IMR-90 (cell line): Measurements from ENCODE around the gene KCNK4. TPM values are rescaled to one million over a fixed set of nuclear protein-coding genes. Genes with fewer than 3 reads are reported as not detected.

Experiments
- ATAC-seq: fragments of 200-7000 bp; cut with Tn5 transposase; 2 replicates; pipeline ENCODE4 v1.9.1; 2020; ENCODE audit warnings: low read depth, mild to moderate bottlenecking, moderate library complexity
- BruUV-seq: library from RNA; stranded (reverse); fragments of 400-500 nt; replicated peaks from 2 replicates; lab custom pipeline; 2021; lab: Mats Ljungman, UMichigan
- CTCF ChIA-PET: fragments of 300-600 bp; formaldehyde crosslinking; extraction: SDS; loops from one replicate; lab custom pipeline; 2021; ENCODE audit warnings: antibody characterized with exemption; lab: Yijun Ruan, JAX
- POLR2A ChIA-PET: fragments of 300-600 bp; sonication (Branson Sonifier 250); formaldehyde crosslinking; loops from one replicate; lab custom pipeline; 2022; ENCODE audit warnings: antibody characterized with exemption; ENCODE audit not compliant: unreplicated experiment; lab: Charles Lee
- DNase-seq: peaks from one replicate; pipeline ENCODE4 v3.0.0; 2013
- H2AFZ ChIP-seq: replicated peaks from 2 replicates; pipeline ENCODE3; 2013; ENCODE audit warnings: low read length, mild to moderate bottlenecking; ENCODE audit not compliant: poor library complexity
- H2AK5ac ChIP-seq: 2 replicates; pipeline ENCODE4 v1.6.1; 2013; ENCODE audit warnings: low read depth, low read length, inconsistent platforms
- H2AK9ac ChIP-seq: replicated peaks from 2 replicates; pipeline ENCODE3; 2013; ENCODE audit warnings: mild to moderate bottlenecking, low read depth, low read length, moderate library complexity; ENCODE audit not compliant: poor library complexity
- H2BK120ac ChIP-seq: 2 replicates; pipeline ENCODE4 v1.6.1; 2013; ENCODE audit warnings: low read depth, low read length, inconsistent platforms
- H2BK15ac ChIP-seq: 3 replicates; pipeline ENCODE4 v1.6.1; 2013; ENCODE audit warnings: low read depth, low read length, inconsistent platforms
- H2BK20ac ChIP-seq: 2 replicates; pipeline ENCODE4 v1.6.1; 2013; ENCODE audit warnings: low read depth, mild to moderate bottlenecking, inconsistent platforms, low read length, moderate library complexity
- H2BK5ac ChIP-seq: 2 replicates; pipeline ENCODE4 v1.6.1; 2013; ENCODE audit warnings: mild to moderate bottlenecking, low read depth, low read length, inconsistent platforms; ENCODE audit not compliant: poor library complexity, severe bottlenecking
- H3K14ac ChIP-seq: replicated peaks from 2 replicates; pipeline ENCODE4 v1.6.1; 2013; ENCODE audit warnings: low read depth, low read length, inconsistent platforms
- H3K18ac ChIP-seq: 2 replicates; pipeline ENCODE4 v1.6.1; 2013; ENCODE audit warnings: low read depth, low read length, control low read depth
- H3K23ac ChIP-seq: 2 replicates; pipeline ENCODE4 v1.6.1; 2013; ENCODE audit warnings: low read depth, low read length, inconsistent platforms
- H3K27ac ChIP-seq: 2 replicates; pipeline ENCODE4 v1.5.1; 2013; ENCODE audit warnings: mild to moderate bottlenecking, control low read depth, low read length; ENCODE audit not compliant: insufficient read depth
- H3K27me3 ChIP-seq: 2 replicates; pipeline ENCODE4 v1.6.1; 2013; ENCODE audit warnings: low read length; ENCODE audit not compliant: control insufficient read depth, insufficient read depth
- H3K36me3 ChIP-seq: 2 replicates; pipeline ENCODE4 v1.6.1; 2013; ENCODE audit warnings: low read length, mixed read lengths; ENCODE audit not compliant: control insufficient read depth, insufficient read depth
- H3K4ac ChIP-seq: 2 replicates; pipeline ENCODE4 v1.6.1; 2013; ENCODE audit warnings: low read depth, low read length, inconsistent platforms
- H3K4me1 ChIP-seq: 2 replicates; pipeline ENCODE4 v1.6.1; 2013; ENCODE audit warnings: low read length, mixed read lengths; ENCODE audit not compliant: control insufficient read depth, insufficient read depth
- H3K4me2 ChIP-seq: 2 replicates; pipeline ENCODE4 v1.6.1; 2013; ENCODE audit warnings: low read depth, mild to moderate bottlenecking, control low read depth, low read length, moderate library complexity
- H3K4me3 ChIP-seq: 2 replicates; pipeline ENCODE4 v1.5.1; 2013; ENCODE audit warnings: low read depth, mild to moderate bottlenecking, control low read depth, low read length, moderate library complexity; ENCODE audit not compliant: insufficient read depth
- H3K56ac ChIP-seq: 2 replicates; pipeline ENCODE4 v1.6.1; 2013; ENCODE audit warnings: low read length, inconsistent platforms; ENCODE audit not compliant: insufficient read depth; ENCODE audit errors: extremely low read depth
- H3K79me1 ChIP-seq, 2 experiments: 2 replicates each; pipeline ENCODE4 v1.6.1; 2013; ENCODE audit warnings: low read length in 2 of 2, inconsistent platforms in 1 of 2, low read depth in 1 of 2
- H3K9ac ChIP-seq: 2 replicates; pipeline ENCODE4 v1.6.1; 2013; ENCODE audit warnings: low read depth, low read length, control low read depth
- H3K9me1 ChIP-seq: 2 replicates; pipeline ENCODE4 v1.6.1; 2013; ENCODE audit warnings: low read length, inconsistent platforms; ENCODE audit not compliant: insufficient read depth
- H3K9me3 ChIP-seq: 2 replicates; pipeline ENCODE4 v1.6.1; 2013; ENCODE audit warnings: low read length; ENCODE audit not compliant: control insufficient read depth, insufficient read depth
- H4K20me1 ChIP-seq: 2 replicates; pipeline ENCODE4 v1.6.1; 2013; ENCODE audit warnings: low read length, inconsistent platforms; ENCODE audit not compliant: insufficient read depth
- H4K5ac ChIP-seq: 2 replicates; pipeline ENCODE4 v1.6.1; 2013; ENCODE audit warnings: mild to moderate bottlenecking, low read depth, low read length, control low read depth
- H4K8ac ChIP-seq, 2 experiments: 2 replicates each; pipeline ENCODE4 v1.6.1; 2013; ENCODE audit warnings: low read depth in 2 of 2, low read length in 2 of 2, control low read depth in 1 of 2, inconsistent platforms in 1 of 2
- H4K91ac ChIP-seq: 2 replicates; pipeline ENCODE4 v1.6.1; 2013; ENCODE audit warnings: low read depth, low read length, inconsistent platforms; ENCODE audit not compliant: insufficient read depth
- BHLHE40 ChIP-seq: fragments of 150-350 bp; IDR thresholded peaks from 2 replicates; pipeline ENCODE4 v1.6.1; 2016; ENCODE audit warnings: mild to moderate bottlenecking, low read depth, low read length
- FOS ChIP-seq: fragments of 150-350 bp; IDR thresholded peaks from 2 replicates; pipeline ENCODE4 v1.6.1; 2016; ENCODE audit warnings: low read depth, low read length
- RFX5 ChIP-seq: IDR thresholded peaks from 2 replicates; pipeline ENCODE4 v1.8.0; 2012; ENCODE audit warnings: low read depth, mild to moderate bottlenecking, low read length, moderate library complexity
- WGBS, 2 experiments: methylation state at CpG; one replicate each; pipeline versions ENCODE4 v1.1.5 to v1.1.7; 2013; ENCODE audit warnings: missing lambda C conversion rate in 2 of 2; ENCODE audit not compliant: insufficient read length in 1 of 2; ENCODE audit errors: extremely low coverage in 2 of 2; 5-methylcytosine and 5-hydroxymethylcytosine counted together
- dilution Hi-C: fragments of 300-500 bp; cut with HindIII; formaldehyde crosslinking; loops from one replicate; pipeline ENCODE4 v1.14.3; 2018; ENCODE audit warnings: low sequenced_read_pairs; ENCODE audit not compliant: unreplicated experiment
- in situ Hi-C: fragments of 300-500 bp; cut with MboI; formaldehyde crosslinking; loops from 3 replicates; pipeline ENCODE4 v1.14.3; 2019; ENCODE audit warnings: low sequenced_read_pairs, inconsistent platforms, mixed read lengths
- intact Hi-C: fragments of 100-400 bp; cut with micrococcal nuclease; formaldehyde crosslinking; loops from 2 replicates; pipeline ENCODE4 v1.10.0; 2022
- polyA plus RNA-seq, 3 experiments: library from polyadenylated mRNA; depleted of rRNA; stranded (reverse); fragments of >200 nt; gene quantifications; 2 replicates each; pipeline ENCODE4 v1.2.3, GENCODE V29; 2012; ENCODE audit warnings: low replicate concordance in 1 of 3
- total RNA-seq: library from RNA; depleted of rRNA; stranded (reverse); fragments of >200 nt; gene quantifications from 2 replicates; pipeline ENCODE4 v1.2.3, GENCODE V29; 2012
- TF ChIP-seq, protein P1 (sequence below): fragments of 150-350 bp; IDR thresholded peaks from 2 replicates; pipeline ENCODE4 v1.6.1; 2017; ENCODE audit warnings: mild to moderate bottlenecking, antibody characterized with exemption, low read length, low read depth

The KCNK4 gene
- total and polyA plus RNA-seq, 2 of the 4 experiments (the other 2 are of a cell fraction): not detected

DNA sequence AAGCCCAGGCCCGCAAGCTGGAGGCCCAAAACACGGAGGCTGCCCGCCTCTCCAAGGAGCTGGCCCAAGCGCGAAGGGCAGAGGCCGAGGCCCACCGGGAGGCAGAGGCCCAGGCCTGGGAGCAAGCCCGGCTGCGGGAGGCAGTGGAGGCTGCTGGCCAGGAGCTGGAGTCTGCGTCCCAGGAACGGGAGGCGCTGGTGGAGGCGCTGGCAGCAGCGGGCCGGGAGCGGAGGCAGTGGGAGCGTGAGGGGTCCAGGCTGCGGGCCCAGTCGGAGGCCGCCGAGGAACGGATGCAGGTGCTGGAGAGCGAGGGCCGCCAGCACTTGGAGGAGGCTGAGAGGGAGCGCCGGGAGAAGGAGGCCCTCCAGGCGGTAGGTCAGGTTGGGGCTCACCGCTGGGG lies 53.7 kb downstream of the KCNK4 start:
- no peak overlapping the region for H3K9ac ChIP-seq
- H3K4me1 ChIP-seq: peaks cover 6% of the 10 kb centered on the region
- H2AFZ ChIP-seq: no peak overlapping the region
- H2AK5ac ChIP-seq: no peak overlapping the region
- H4K5ac ChIP-seq: no peak overlapping the region
- H3K9me3 ChIP-seq: no peaks in the 10 kb centered on the region
- in situ Hi-C loops: no loop called here
- no peak overlapping the region for H2BK5ac ChIP-seq
- H3K27me3 ChIP-seq: peaks cover 6% of the 10 kb centered on the region; the same call in 1 of the 2 replicates
- no peak for TF ChIP-seq BHLHE40
- TF ChIP-seq RFX5: no peak
- TF ChIP-seq, protein P1, sequence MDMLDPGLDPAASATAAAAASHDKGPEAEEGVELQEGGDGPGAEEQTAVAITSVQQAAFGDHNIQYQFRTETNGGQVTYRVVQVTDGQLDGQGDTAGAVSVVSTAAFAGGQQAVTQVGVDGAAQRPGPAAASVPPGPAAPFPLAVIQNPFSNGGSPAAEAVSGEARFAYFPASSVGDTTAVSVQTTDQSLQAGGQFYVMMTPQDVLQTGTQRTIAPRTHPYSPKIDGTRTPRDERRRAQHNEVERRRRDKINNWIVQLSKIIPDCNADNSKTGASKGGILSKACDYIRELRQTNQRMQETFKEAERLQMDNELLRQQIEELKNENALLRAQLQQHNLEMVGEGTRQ: no peak
- TF ChIP-seq FOS: no peak
- DNase-seq (no peak), ATAC-seq (no peak)
- H3K23ac ChIP-seq: no peak overlapping the region
- H3K27ac ChIP-seq: no peak overlapping the region
- no peak overlapping the region for H3K14ac ChIP-seq
- H4K8ac ChIP-seq: no peak overlapping the region
- dilution Hi-C loops: no loop called here
- H3K79me1 ChIP-seq: no peaks in the 10 kb centered on the region
- H3K36me3 ChIP-seq: no peaks in the 10 kb centered on the region
- H3K9me1 ChIP-seq: no peaks in the 10 kb centered on the region
- ChIA-PET POLR2A (no interaction called here), CTCF (no interaction called here)
- H3K4ac ChIP-seq: no peak overlapping the region
- 93% methylated on average over 25 of the region's 28 CpGs; no CpG with 5 or more reads in 1 of the 2 experiments for WGBS, 2 experiments
- no peak overlapping the region for H2BK120ac ChIP-seq
- H3K4me2 ChIP-seq: no peak overlapping the region
- no peak overlapping the region for H3K56ac ChIP-seq
- H3K18ac ChIP-seq: no peak overlapping the region
- intact Hi-C loops: no loop called here
- no TSS peak for BruUV-seq
- H2AK9ac ChIP-seq: no peak overlapping the region
- no peak overlapping the region for H4K91ac ChIP-seq
- no peaks in the 10 kb centered on the region for H4K20me1 ChIP-seq
- H2BK20ac ChIP-seq: no peak overlapping the region
- H3K4me3 ChIP-seq: no peak overlapping the region
- no peak overlapping the region for H2BK15ac ChIP-seq
